HepG2 (cell line): ENCODE measurements around the gene DPH6. TPM values are rescaled to one million over a fixed set of nuclear protein-coding genes. Genes with fewer than 3 reads are reported as not detected.

Experiments used
- ATAC-seq: fragments of 200-7000 bp; cut with Tn5 transposase; 3 replicates; pipeline ENCODE4 v1.9.1; 2020; ENCODE audit warnings: mild to moderate bottlenecking, moderate library complexity
- BruUV-seq: library from RNA; stranded (reverse); fragments of 400-500 nt; replicated peaks from 2 replicates; lab custom pipeline; 2021; lab: Mats Ljungman, UMichigan
- CTCF ChIA-PET: fragments of 300-600 bp; formaldehyde crosslinking; extraction: SDS; loops from one replicate; lab custom pipeline; 2021; ENCODE audit warnings: low total read pairs, inconsistent platforms, low intra/inter-chr PET ratio; lab: Yijun Ruan, JAX
- POLR2A ChIA-PET: fragments of 350-600 bp; sonication (Branson Sonifier 250); formaldehyde crosslinking; loops from one replicate; lab custom pipeline; 2020; ENCODE audit warnings: antibody characterized with exemption, inconsistent platforms; lab: Yijun Ruan, JAX
- DNase-seq: peaks from one replicate; pipeline ENCODE4 v3.0.0-alpha.2; 2015; ENCODE audit warnings: low spot score
- FAIRE-seq: peaks from 3 replicates; lab custom pipeline; 2011; peaks lifted over from hg19 to GRCh38; lab: Jason Lieb, UNC
- H2AFZ ChIP-seq: one replicate; pipeline ENCODE4 v1.6.1; 2011; ENCODE audit warnings: low read length, inconsistent platforms
- H3K27ac ChIP-seq: fragments of 300-600 bp; 3 replicates; pipeline ENCODE4 v1.8.0; 2011; ENCODE audit warnings: mixed run types, mild to moderate bottlenecking, mixed read lengths, low read length, inconsistent platforms; ENCODE audit not compliant: insufficient read depth; ENCODE audit errors: extremely low read length
- H3K27me3 ChIP-seq, 2 experiments: fragments of 200-600 bp in 1 of 2; 2 replicates in 1 of 2; 3 replicates in 1 of 2; pipeline versions ENCODE4 v1.6.0 to v1.8.0; 2011; ENCODE audit warnings: low read length in 2 of 2, mild to moderate bottlenecking in 2 of 2, moderate library complexity in 2 of 2, inconsistent platforms in 1 of 2; ENCODE audit not compliant: insufficient read depth in 2 of 2, control insufficient read depth in 1 of 2
- H3K36me3 ChIP-seq, 2 experiments: fragments of 200-600 bp in 1 of 2; replicated peaks in 1 of 2; 2 replicates in 1 of 2; 3 replicates in 1 of 2; pipeline versions ENCODE4 v1.5.1 to v1.8.0; 2011; ENCODE audit warnings: low read length in 2 of 2, inconsistent platforms in 1 of 2; ENCODE audit not compliant: insufficient read depth in 2 of 2, control insufficient read depth in 1 of 2
- H3K4me1 ChIP-seq: 2 replicates; pipeline ENCODE4 v1.5.1; 2012; ENCODE audit warnings: low read length, inconsistent platforms; ENCODE audit not compliant: insufficient read depth
- H3K4me2 ChIP-seq: 2 replicates; pipeline ENCODE4 v1.6.0; 2011; ENCODE audit warnings: low read depth, low read length, inconsistent platforms
- H3K4me3 ChIP-seq, 3 experiments: fragments of 200-600 bp in 1 of 3; sonication (generic), shearing (Covaris generic) in 1 of 3; replicated peaks in 1 of 3; 2 replicates each; pipeline ENCODE4 v1.5.1; 2011 to 2016; ENCODE audit warnings: low read length in 3 of 3, inconsistent platforms in 2 of 3, low read depth in 2 of 3, mild to moderate bottlenecking in 2 of 3, control low read depth in 1 of 3, mixed read lengths in 1 of 3; ENCODE audit not compliant: insufficient read depth in 1 of 3
- H3K79me2 ChIP-seq: one replicate; pipeline ENCODE4 v1.6.1; 2011; ENCODE audit warnings: low read length, inconsistent platforms; ENCODE audit not compliant: insufficient read depth
- H3K9ac ChIP-seq: 2 replicates; pipeline ENCODE4 v1.6.0; 2011; ENCODE audit warnings: mild to moderate bottlenecking, low read depth, low read length, inconsistent platforms; ENCODE audit not compliant: insufficient read depth
- H3K9me3 ChIP-seq: 2 replicates; pipeline ENCODE4 v1.5.1; 2012; ENCODE audit warnings: mild to moderate bottlenecking, low read length
- H4K20me1 ChIP-seq: 2 replicates; pipeline ENCODE4 v1.6.0; 2011; ENCODE audit warnings: inconsistent platforms, mild to moderate bottlenecking, low read length, moderate library complexity; ENCODE audit not compliant: insufficient read depth
- DR1 ChIP-seq: sonication (generic); formaldehyde crosslinking; IDR thresholded peaks from 2 replicates; pipeline ENCODE4 v1.8.0; 2021; ENCODE audit warnings: mild to moderate bottlenecking, missing genetic modification reagents, inconsistent platforms
- GMEB2 ChIP-seq: IDR thresholded peaks from 2 replicates; pipeline ENCODE4 v1.6.1; 2016; ENCODE audit warnings: missing biosample characterization, missing genetic modification reagents, low read depth
- KLF11 ChIP-seq: IDR thresholded peaks from 2 replicates; pipeline ENCODE4 v1.6.1; 2016; ENCODE audit warnings: missing compliant biosample characterization
- MBNL3 ChIP-seq: fragments of 250-450 bp; sonication (Bioruptor Pico); conservative IDR thresholded peaks from 2 replicates; pipeline ENCODE4 v1.8.0; 2022; ENCODE audit warnings: mild to moderate bottlenecking, inconsistent platforms
- MEIS1 ChIP-seq: sonication (generic); formaldehyde crosslinking; IDR thresholded peaks from 2 replicates; pipeline ENCODE4 v1.9.0; 2021; ENCODE audit warnings: mild to moderate bottlenecking, missing genetic modification reagents, moderate library complexity, borderline replicate concordance
- SP1 ChIP-seq, 2 experiments: fragments of 450-650 bp in 1 of 2; sonication (generic) in 1 of 2; formaldehyde crosslinking in 1 of 2; IDR thresholded peaks; 2 replicates each; pipeline versions ENCODE4 v1.4.0 to v1.6.1; 2016 to 2020; ENCODE audit warnings: missing genetic modification reagents in 1 of 2
- TCF7L2 ChIP-seq: IDR thresholded peaks from 2 replicates; pipeline ENCODE4 v1.6.1; 2011; ENCODE audit warnings: mild to moderate bottlenecking, low read depth, low read length, moderate library complexity
- TFAP4 ChIP-seq: sonication (generic); IDR thresholded peaks from 2 replicates; pipeline ENCODE4 v1.6.1; 2016; ENCODE audit warnings: low read depth, borderline replicate concordance
- TOPORS ChIP-seq: sonication (generic); formaldehyde crosslinking; IDR thresholded peaks from 2 replicates; pipeline ENCODE4 v1.8.0; 2023; ENCODE audit warnings: mild to moderate bottlenecking, missing genetic modification reagents
- ZNF446 ChIP-seq: sonication (generic); formaldehyde crosslinking; IDR thresholded peaks from 2 replicates; pipeline ENCODE4 v1.5.0; 2020; ENCODE audit warnings: mild to moderate bottlenecking, missing genetic modification reagents
- ZNF776 ChIP-seq: sonication (generic); formaldehyde crosslinking; IDR thresholded peaks from 2 replicates; pipeline ENCODE4 v1.4.0; 2020; ENCODE audit warnings: mild to moderate bottlenecking, missing genetic modification reagents
- ZNF879 ChIP-seq: sonication (generic); formaldehyde crosslinking; IDR thresholded peaks from 2 replicates; pipeline ENCODE4 v1.8.1; 2023; ENCODE audit warnings: missing genetic modification reagents
- WGBS: methylation state at CpG from one replicate; pipeline ENCODE4 v1.1.6; 2017; ENCODE audit warnings: low lambda C conversion rate; 5-methylcytosine and 5-hydroxymethylcytosine counted together
- in situ Hi-C: cut with HindIII; loops from 2 replicates; pipeline ENCODE4 v1.10.0; 2017; ENCODE audit warnings: low pct_unique_long_range_greater_than_20kb; ENCODE audit not compliant: extremely low pct_ligation_motif_present
- intact Hi-C: fragments of 100-400 bp; cut with micrococcal nuclease; formaldehyde crosslinking; loops from one replicate; pipeline ENCODE4 v1.10.0; 2022; ENCODE audit not compliant: unreplicated experiment
- polyA plus RNA-seq, 8 experiments: library from polyadenylated mRNA; depleted of rRNA in 3 of 8; stranded (reverse) in 7 of 8; unstranded in 1 of 8; fragments of >200 nt; fragmentation: Illumina TruSeq in 4 of 8; extraction: Trizol in 4 of 8; gene quantifications; 2 replicates each; pipeline versions ENCODE4 v1.2.1 to v1.2.3, GENCODE V29; 2011 to 2016; ENCODE audit warnings: low read depth in 4 of 8, missing spikeins in 1 of 8, mixed read lengths in 1 of 8; ENCODE audit not compliant: insufficient read depth in 1 of 8
- total RNA-seq, 5 experiments: library from RNA; depleted of rRNA; stranded (reverse); fragments of >200 nt; fragmentation: Illumina TruSeq; extraction: Trizol; gene quantifications; 2 replicates each; pipeline ENCODE4 v1.2.3, GENCODE V29; 2016; ENCODE audit warnings: low read depth in 1 of 5
- TF ChIP-seq, protein P1 (sequence below): sonication (generic); formaldehyde crosslinking; IDR thresholded peaks from 2 replicates; pipeline ENCODE4 v1.8.1; 2023; ENCODE audit warnings: mild to moderate bottlenecking, missing genetic modification reagents
- TF ChIP-seq, protein P2 (sequence below): sonication (generic); formaldehyde crosslinking; IDR thresholded peaks from 2 replicates; pipeline ENCODE4 v1.4.0; 2020; ENCODE audit warnings: missing genetic modification reagents, borderline replicate concordance

The DPH6 gene
- total and polyA plus RNA-seq, 2 of the 13 experiments (the other 11 are each of a cell fraction or from before 2014, with no cell fraction given), result 10.2 to 25.8 TPM

GRCh38 chr15:35548435-35548834, 2.5 kb upstream of the DPH6 start (continued):
- no peak for TF ChIP-seq TCF7L2
- TF ChIP-seq MEIS1 (CRISPR knock-in tag), result no peak

DNA sequence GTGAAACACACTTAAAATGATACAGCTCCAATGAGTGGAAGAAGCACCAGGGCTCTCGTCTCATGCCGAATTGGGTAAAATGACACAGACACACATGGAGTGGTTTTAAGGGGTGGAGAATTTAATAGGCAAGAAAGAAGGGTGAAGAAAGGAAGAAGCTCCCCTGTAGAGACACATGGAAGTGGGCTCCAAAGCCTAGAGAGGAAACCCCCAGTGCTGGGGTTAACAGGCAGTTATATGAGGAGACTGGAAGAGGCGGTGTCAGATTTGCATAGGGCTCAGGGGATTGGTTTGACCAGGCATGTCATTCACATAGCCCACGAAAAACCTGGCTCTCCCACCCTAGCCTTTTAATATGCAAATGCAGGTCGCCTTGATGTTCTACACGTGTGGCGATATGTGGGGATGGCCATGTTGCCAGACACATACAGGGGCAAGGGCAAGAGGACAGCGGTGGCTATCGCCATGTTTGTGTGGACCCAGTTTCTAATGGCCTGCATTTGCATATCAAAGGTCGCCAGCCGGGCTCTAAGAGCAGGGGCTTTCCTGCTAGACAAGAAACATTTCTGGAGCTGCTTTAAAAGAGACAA, 1.9 kb upstream of the DPH6 start:
- H4K20me1 ChIP-seq, result no peaks in the 10 kb centered on the region
- H3K9ac ChIP-seq, result no peak overlapping the region
- no peak overlapping the region for H3K4me3 ChIP-seq
- H3K4me2 ChIP-seq, result no peak overlapping the region
- BruUV-seq, result no TSS peak
- in situ Hi-C loops (loop anchor here (25.0 kb wide), 1 partner anchor 1564 kb away; the partner anchor contains the start of gene MEIS2), intact Hi-C loops (no loop called here)
- H2AFZ ChIP-seq, result no peak overlapping the region
- ChIA-PET CTCF (no interaction called here), POLR2A (no interaction called here)
- no peak for ATAC-seq
- no peaks in the 10 kb centered on the region for H3K36me3 ChIP-seq
- no peak for DNase-seq
- peaks cover 24% of the 10 kb centered on the region for H3K4me1 ChIP-seq
- no peak for FAIRE-seq
- peaks cover 6% of the 10 kb centered on the region for H3K79me2 ChIP-seq
- H3K27me3 ChIP-seq, result no peaks in the 10 kb centered on the region
- 95% methylated on average over 11 of the region's 11 CpGs for WGBS
- H3K9me3 ChIP-seq, result no peaks in the 10 kb centered on the region
- no peak overlapping the region for H3K27ac ChIP-seq
- TF ChIP-seq, protein P1, sequence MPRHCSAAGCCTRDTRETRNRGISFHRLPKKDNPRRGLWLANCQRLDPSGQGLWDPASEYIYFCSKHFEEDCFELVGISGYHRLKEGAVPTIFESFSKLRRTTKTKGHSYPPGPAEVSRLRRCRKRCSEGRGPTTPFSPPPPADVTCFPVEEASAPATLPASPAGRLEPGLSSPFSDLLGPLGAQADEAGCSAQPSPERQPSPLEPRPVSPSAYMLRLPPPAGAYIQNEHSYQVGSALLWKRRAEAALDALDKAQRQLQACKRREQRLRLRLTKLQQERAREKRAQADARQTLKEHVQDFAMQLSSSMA (CRISPR knock-in tag), result no peak
- TF ChIP-seq SP1 (IDR thresholded peaks at IDR 0.05) (no peak), SP1 (CRISPR knock-in tag; IDR thresholded peaks at IDR 0.05) (no peak), TOPORS (CRISPR knock-in tag) (no peak), TFAP4 (no peak), MBNL3 (CRISPR knock-in tag) (no peak), DR1 (no peak), GMEB2 (CRISPR knock-in tag) (no peak), ZNF446 (CRISPR knock-in tag) (no peak), ZNF879 (CRISPR knock-in tag) (no peak), KLF11 (no peak), ZNF776 (CRISPR knock-in tag) (no peak)
- TF ChIP-seq, protein P2, sequence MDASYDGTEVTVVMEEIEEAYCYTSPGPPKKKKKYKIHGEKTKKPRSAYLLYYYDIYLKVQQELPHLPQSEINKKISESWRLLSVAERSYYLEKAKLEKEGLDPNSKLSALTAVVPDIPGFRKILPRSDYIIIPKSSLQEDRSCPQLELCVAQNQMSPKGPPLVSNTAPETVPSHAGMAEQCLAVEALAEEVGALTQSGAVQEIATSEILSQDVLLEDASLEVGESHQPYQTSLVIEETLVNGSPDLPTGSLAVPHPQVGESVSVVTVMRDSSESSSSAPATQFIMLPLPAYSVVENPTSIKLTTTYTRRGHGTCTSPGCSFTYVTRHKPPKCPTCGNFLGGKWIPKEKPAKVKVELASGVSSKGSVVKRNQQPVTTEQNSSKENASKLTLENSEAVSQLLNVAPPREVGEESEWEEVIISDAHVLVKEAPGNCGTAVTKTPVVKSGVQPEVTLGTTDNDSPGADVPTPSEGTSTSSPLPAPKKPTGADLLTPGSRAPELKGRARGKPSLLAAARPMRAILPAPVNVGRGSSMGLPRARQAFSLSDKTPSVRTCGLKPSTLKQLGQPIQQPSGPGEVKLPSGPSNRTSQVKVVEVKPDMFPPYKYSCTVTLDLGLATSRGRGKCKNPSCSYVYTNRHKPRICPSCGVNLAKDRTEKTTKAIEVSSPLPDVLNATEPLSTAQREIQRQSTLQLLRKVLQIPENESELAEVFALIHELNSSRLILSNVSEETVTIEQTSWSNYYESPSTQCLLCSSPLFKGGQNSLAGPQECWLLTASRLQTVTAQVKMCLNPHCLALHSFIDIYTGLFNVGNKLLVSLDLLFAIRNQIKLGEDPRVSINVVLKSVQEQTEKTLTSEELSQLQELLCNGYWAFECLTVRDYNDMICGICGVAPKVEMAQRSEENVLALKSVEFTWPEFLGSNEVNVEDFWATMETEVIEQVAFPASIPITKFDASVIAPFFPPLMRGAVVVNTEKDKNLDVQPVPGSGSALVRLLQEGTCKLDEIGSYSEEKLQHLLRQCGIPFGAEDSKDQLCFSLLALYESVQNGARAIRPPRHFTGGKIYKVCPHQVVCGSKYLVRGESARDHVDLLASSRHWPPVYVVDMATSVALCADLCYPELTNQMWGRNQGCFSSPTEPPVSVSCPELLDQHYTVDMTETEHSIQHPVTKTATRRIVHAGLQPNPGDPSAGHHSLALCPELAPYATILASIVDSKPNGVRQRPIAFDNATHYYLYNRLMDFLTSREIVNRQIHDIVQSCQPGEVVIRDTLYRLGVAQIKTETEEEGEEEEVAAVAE (CRISPR knock-in tag), result no peak
